Measurements from ENCODE around the gene UBR1. TPM values are rescaled to one million over a fixed set of nuclear protein-coding genes. Genes with fewer than 3 reads are reported as not detected.

UBR1 gene
- total RNA-seq, 1 experiment from 2014 or later = 22.3 TPM

DNA sequence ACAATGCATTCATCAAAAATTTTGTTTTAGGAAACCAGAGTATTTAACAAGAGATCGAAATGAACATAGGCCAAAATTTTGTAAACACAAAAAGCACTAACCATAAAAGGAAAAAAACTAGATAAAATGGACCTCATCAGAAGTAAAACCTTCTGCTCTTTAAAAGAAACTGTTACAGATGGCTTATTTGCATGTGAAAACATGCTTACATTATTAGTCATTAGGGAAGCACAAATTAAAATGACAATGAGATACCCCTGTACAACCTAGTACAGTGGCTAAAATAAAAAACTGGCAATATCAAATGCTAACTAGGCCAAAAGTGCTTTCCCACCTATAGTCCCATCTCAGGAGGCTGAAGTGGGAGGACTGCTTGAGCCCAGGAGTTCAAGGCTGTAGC is 19.3 kb downstream of the UBR1 start:
- H3K36me3 Mint-ChIP-seq (ENCODE audit: insufficient read depth, unreplicated experiment) = peaks cover 18% of the 10 kb centered on the region
- no peaks in the 10 kb centered on the region for H3K27me3 ChIP-seq (replicated peaks; ENCODE audit: control insufficient read depth, insufficient read depth, low read length)
- no peak for DNase-seq
- ChIA-PET CTCF (no interaction called here), POLR2A (no interaction called here)
- no peaks in the 10 kb centered on the region for H3K4me1 Mint-ChIP-seq (ENCODE audit: low read depth, unreplicated experiment)
- BruUV-seq (replicated peaks) = no TSS peak
- H3K4me3 ChIP-seq (ENCODE audit: low read depth, low read length) = no peak overlapping the region
- TF ChIP-seq, protein P1, sequence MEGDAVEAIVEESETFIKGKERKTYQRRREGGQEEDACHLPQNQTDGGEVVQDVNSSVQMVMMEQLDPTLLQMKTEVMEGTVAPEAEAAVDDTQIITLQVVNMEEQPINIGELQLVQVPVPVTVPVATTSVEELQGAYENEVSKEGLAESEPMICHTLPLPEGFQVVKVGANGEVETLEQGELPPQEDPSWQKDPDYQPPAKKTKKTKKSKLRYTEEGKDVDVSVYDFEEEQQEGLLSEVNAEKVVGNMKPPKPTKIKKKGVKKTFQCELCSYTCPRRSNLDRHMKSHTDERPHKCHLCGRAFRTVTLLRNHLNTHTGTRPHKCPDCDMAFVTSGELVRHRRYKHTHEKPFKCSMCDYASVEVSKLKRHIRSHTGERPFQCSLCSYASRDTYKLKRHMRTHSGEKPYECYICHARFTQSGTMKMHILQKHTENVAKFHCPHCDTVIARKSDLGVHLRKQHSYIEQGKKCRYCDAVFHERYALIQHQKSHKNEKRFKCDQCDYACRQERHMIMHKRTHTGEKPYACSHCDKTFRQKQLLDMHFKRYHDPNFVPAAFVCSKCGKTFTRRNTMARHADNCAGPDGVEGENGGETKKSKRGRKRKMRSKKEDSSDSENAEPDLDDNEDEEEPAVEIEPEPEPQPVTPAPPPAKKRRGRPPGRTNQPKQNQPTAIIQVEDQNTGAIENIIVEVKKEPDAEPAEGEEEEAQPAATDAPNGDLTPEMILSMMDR (IDR thresholded peaks at IDR 0.05; ENCODE audit: insufficient read depth in 1 of 2, low read depth in 1 of 2, low read length in 1 of 2, severe bottlenecking in 1 of 2, unreplicated experiment in 1 of 2) = no peak
- intact Hi-C loops (cut with micrococcal nuclease; ENCODE audit: unreplicated experiment) = no loop called here
- H3K27ac Mint-ChIP-seq (ENCODE audit: unreplicated experiment) = no peak overlapping the region
- no peak overlapping the region for H3K4me3 Mint-ChIP-seq (ENCODE audit: unreplicated experiment)
- no peaks in the 10 kb centered on the region for H3K27me3 Mint-ChIP-seq (ENCODE audit: insufficient read depth, unreplicated experiment)
- H3K36me3 ChIP-seq (ENCODE audit: control insufficient read depth, insufficient read depth, low read length) = no peaks in the 10 kb centered on the region
- H3K9me3 ChIP-seq = no peaks in the 10 kb centered on the region
- no peaks in the 10 kb centered on the region for H3K4me1 ChIP-seq
- H3K9me3 Mint-ChIP-seq (ENCODE audit: unreplicated experiment) = no peaks in the 10 kb centered on the region

DNA sequence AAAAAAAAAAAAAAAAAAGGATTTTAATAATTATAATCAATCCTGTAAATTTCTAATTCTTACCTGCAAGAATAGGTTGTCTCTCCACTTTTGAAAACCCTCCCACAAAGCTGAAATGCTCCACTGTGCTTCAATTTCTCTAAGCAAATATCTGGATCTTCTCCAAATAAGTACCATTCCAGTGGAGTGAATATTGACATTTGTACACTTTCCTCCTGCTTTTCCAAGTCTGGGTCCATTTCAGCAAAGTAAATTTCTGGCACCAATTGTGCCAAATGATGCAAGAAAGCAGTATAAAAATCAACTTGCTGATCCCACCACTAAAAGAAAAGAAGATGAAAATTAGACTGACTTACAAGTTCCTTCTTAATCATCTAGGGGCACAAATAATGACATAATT is 19.9 kb downstream of the UBR1 start:
- H3K9me3 ChIP-seq = no peaks in the 10 kb centered on the region
- H3K36me3 ChIP-seq (ENCODE audit: control insufficient read depth, insufficient read depth, low read length) = no peaks in the 10 kb centered on the region
- ChIA-PET CTCF (no interaction called here), POLR2A (no interaction called here)
- H3K27ac Mint-ChIP-seq (ENCODE audit: unreplicated experiment) = no peak overlapping the region
- no peak overlapping the region for H3K4me3 ChIP-seq (ENCODE audit: low read depth, low read length)
- DNase-seq = no peak
- H3K36me3 Mint-ChIP-seq (ENCODE audit: insufficient read depth, unreplicated experiment) = peaks cover 21% of the 10 kb centered on the region
- no TSS peak for BruUV-seq (replicated peaks)
- intact Hi-C loops (cut with micrococcal nuclease; ENCODE audit: unreplicated experiment) = no loop called here
- H3K4me1 ChIP-seq = no peaks in the 10 kb centered on the region
- no peaks in the 10 kb centered on the region for H3K9me3 Mint-ChIP-seq (ENCODE audit: unreplicated experiment)
- H3K4me1 Mint-ChIP-seq (ENCODE audit: low read depth, unreplicated experiment) = no peaks in the 10 kb centered on the region
- H3K27me3 ChIP-seq (replicated peaks; ENCODE audit: control insufficient read depth, insufficient read depth, low read length) = no peaks in the 10 kb centered on the region
- TF ChIP-seq, protein P1 (IDR thresholded peaks at IDR 0.05; ENCODE audit: insufficient read depth in 1 of 2, low read depth in 1 of 2, low read length in 1 of 2, severe bottlenecking in 1 of 2, unreplicated experiment in 1 of 2) = no peak
- no peak overlapping the region for H3K4me3 Mint-ChIP-seq (ENCODE audit: unreplicated experiment)
- H3K27me3 Mint-ChIP-seq (ENCODE audit: insufficient read depth, unreplicated experiment) = no peaks in the 10 kb centered on the region

DNA sequence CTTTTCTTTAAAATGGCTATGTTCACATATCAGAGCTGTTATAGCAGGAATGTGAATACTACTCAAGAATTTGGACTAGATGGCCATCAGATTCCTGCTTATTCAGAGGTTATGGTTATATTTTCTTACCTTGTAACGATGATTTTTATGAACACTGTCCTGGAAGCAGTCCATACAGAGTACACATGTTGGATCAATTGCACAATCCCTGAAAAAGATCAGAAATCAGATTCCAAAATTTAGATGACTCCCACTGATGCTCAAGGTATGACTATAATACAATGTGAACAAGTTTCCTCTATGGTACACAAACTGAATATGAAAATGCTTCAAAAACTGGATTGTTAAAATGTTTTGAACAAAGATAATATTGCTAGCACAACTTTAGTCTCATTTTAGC is 23.3 kb downstream of the UBR1 start:
- H3K4me1 ChIP-seq = no peaks in the 10 kb centered on the region
- intact Hi-C loops (cut with micrococcal nuclease; ENCODE audit: unreplicated experiment) = no loop called here
- no peaks in the 10 kb centered on the region for H3K4me1 Mint-ChIP-seq (ENCODE audit: low read depth, unreplicated experiment)
- H3K27me3 ChIP-seq (replicated peaks; ENCODE audit: control insufficient read depth, insufficient read depth, low read length) = no peaks in the 10 kb centered on the region
- H3K4me3 ChIP-seq (ENCODE audit: low read depth, low read length) = no peak overlapping the region
- H3K27me3 Mint-ChIP-seq (ENCODE audit: insufficient read depth, unreplicated experiment) = no peaks in the 10 kb centered on the region
- H3K9me3 ChIP-seq = no peaks in the 10 kb centered on the region
- CTCF ChIA-PET = no interaction called here
- no TSS peak for BruUV-seq (replicated peaks)
- H3K9me3 Mint-ChIP-seq (ENCODE audit: unreplicated experiment) = no peaks in the 10 kb centered on the region
- no peak overlapping the region for H3K4me3 Mint-ChIP-seq (ENCODE audit: unreplicated experiment)
- H3K36me3 ChIP-seq (ENCODE audit: control insufficient read depth, insufficient read depth, low read length) = no peaks in the 10 kb centered on the region
- no peak overlapping the region for H3K27ac Mint-ChIP-seq (ENCODE audit: unreplicated experiment)
- peaks cover 33% of the 10 kb centered on the region for H3K36me3 Mint-ChIP-seq (ENCODE audit: insufficient read depth, unreplicated experiment)
- TF ChIP-seq, protein P1 (IDR thresholded peaks at IDR 0.05; ENCODE audit: insufficient read depth in 1 of 2, low read depth in 1 of 2, low read length in 1 of 2, severe bottlenecking in 1 of 2, unreplicated experiment in 1 of 2) = no peak
- POLR2A ChIA-PET = no interaction called here
- no peak for DNase-seq
